Spleen (tissue), 7 donors: ENCODE measurements around the gene DNAJC1.

ENCODE experiments used
- POLR2A ChIP-seq, 3 donors: fragments of 450-650 bp; IDR thresholded peaks; one replicate each; pipeline ENCODE4 v1.5.1; 2017; ENCODE audit warnings: antibody characterized with exemption in 3 of 3, mild to moderate bottlenecking in 1 of 3
- POLR2AphosphoS5 ChIP-seq, 3 donors: sonication (generic); formaldehyde crosslinking; IDR thresholded peaks; one replicate each; pipeline ENCODE4 v1.5.1; 2017; ENCODE audit warnings: antibody characterized with exemption in 3 of 3
- TF ChIP-seq, protein P1 (sequence below), 11 experiments: fragments of 200-600 bp in 7 of 11; fragments of 450-650 bp in 4 of 11; sonication (generic) in 4 of 11; IDR thresholded peaks in 8 of 11; conservative IDR thresholded peaks in 3 of 11; 1 replicate in 7 of 11; 2 replicates in 4 of 11; pipeline versions ENCODE4 v1.4.0 to v1.8.0; 2016 to 2021; ENCODE audit warnings: antibody characterized with exemption in 11 of 11, inconsistent platforms in 4 of 11, mild to moderate bottlenecking in 1 of 11
- donor health status: DM: no; HTN: no; CAD: no; lungs with moderate emphysema.
- donor health status: DM: no; HTN: no; CAD: no.
- donor health status: DM: no; HTN: no; CAD: no.

DNA sequence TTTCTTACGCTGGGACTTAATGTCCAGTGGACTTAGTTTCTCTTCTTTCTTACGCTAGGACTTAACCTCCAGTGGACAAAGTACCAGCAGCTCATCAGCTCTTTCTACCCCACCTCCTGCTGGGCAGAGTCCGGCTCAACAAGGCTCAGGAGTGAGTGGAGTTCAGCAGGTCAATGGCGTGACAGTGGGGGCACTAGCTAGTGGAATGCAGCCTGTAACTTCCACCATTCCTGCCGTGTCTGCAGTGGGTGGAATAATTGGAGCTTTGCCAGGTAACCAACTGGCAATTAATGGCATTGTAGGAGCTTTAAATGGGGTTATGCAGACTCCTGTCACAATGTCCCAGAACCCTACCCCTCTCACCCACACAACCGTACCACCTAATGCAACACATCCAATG lies 269.8 kb downstream of the DNAJC1 start:
- TF ChIP-seq, protein P1, sequence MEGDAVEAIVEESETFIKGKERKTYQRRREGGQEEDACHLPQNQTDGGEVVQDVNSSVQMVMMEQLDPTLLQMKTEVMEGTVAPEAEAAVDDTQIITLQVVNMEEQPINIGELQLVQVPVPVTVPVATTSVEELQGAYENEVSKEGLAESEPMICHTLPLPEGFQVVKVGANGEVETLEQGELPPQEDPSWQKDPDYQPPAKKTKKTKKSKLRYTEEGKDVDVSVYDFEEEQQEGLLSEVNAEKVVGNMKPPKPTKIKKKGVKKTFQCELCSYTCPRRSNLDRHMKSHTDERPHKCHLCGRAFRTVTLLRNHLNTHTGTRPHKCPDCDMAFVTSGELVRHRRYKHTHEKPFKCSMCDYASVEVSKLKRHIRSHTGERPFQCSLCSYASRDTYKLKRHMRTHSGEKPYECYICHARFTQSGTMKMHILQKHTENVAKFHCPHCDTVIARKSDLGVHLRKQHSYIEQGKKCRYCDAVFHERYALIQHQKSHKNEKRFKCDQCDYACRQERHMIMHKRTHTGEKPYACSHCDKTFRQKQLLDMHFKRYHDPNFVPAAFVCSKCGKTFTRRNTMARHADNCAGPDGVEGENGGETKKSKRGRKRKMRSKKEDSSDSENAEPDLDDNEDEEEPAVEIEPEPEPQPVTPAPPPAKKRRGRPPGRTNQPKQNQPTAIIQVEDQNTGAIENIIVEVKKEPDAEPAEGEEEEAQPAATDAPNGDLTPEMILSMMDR (IDR thresholded peaks at IDR 0.05 in 8 of 11, conservative IDR thresholded peaks at IDR 0.05 in 3 of 11): no peak
- peak in 1 of 3 donors; percentile 5 for TF ChIP-seq POLR2AphosphoS5 (IDR thresholded peaks at IDR 0.05)
- no peak for TF ChIP-seq POLR2A (IDR thresholded peaks at IDR 0.05)
